Thyroid gland (tissue), 4 donors: ENCODE data around the gene ZIC1.

Experiments used
- CTCF ChIP-seq, 6 experiments: fragments of 200-600 bp in 3 of 6; fragments of 450-650 bp in 3 of 6; sonication (generic) in 3 of 6; IDR thresholded peaks; one replicate each; pipeline ENCODE4 v1.5.1; 2016 to 2019; ENCODE audit warnings: antibody characterized with exemption in 6 of 6, mild to moderate bottlenecking in 2 of 6, inconsistent platforms in 1 of 6, moderate library complexity in 1 of 6
- POLR2A ChIP-seq, 2 donors: fragments of 450-650 bp; IDR thresholded peaks; one replicate each; pipeline ENCODE4 v1.6.1; 2017; ENCODE audit warnings: antibody characterized with exemption in 2 of 2, mild to moderate bottlenecking in 2 of 2, moderate library complexity in 1 of 2

DNA sequence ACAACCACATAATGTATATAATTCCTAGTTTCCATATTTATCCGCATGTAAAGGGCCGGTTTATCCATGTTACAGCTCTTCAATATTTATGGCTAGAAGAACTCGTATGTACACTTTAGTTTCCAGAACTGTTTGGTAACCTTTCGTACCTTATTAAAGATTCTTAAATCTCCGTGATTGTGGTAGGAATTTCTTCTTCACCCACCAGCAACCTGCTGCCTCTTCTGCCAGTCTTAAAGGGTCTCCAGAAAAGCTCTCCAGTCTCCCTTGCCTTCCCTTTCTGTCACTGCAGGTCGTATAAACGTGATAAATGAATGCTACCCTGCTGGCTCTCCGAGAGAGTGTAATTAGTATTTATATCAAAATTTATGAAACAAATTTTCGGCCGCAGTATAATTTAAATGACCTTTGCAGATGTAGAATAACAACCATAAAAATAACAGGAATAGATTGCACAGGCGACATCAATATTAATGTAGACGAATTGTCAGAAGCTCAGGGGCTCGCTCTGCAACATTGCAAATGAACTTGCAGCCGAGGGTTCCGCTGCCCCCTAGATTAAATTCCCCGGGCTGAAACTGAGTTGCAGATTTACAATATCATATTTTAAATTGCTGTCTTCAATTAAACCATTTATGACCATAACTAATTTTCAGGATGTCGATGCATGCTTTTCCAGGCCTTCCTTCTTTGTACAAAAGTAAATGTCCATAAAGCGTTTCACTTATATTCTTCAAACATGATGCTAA, 5.4 kb downstream of the ZIC1 start:
- no peak for TF ChIP-seq CTCF (IDR thresholded peaks at IDR 0.05)
- TF ChIP-seq POLR2A (IDR thresholded peaks at IDR 0.05), result no peak
